ENCODE data around the gene IGHMBP2. TPM values are rescaled to one million over a fixed set of nuclear protein-coding genes. Genes with fewer than 3 reads are reported as not detected.

The IGHMBP2 gene
- total RNA-seq, 1 experiment from 2014 or later: 27.0 TPM

DNA sequence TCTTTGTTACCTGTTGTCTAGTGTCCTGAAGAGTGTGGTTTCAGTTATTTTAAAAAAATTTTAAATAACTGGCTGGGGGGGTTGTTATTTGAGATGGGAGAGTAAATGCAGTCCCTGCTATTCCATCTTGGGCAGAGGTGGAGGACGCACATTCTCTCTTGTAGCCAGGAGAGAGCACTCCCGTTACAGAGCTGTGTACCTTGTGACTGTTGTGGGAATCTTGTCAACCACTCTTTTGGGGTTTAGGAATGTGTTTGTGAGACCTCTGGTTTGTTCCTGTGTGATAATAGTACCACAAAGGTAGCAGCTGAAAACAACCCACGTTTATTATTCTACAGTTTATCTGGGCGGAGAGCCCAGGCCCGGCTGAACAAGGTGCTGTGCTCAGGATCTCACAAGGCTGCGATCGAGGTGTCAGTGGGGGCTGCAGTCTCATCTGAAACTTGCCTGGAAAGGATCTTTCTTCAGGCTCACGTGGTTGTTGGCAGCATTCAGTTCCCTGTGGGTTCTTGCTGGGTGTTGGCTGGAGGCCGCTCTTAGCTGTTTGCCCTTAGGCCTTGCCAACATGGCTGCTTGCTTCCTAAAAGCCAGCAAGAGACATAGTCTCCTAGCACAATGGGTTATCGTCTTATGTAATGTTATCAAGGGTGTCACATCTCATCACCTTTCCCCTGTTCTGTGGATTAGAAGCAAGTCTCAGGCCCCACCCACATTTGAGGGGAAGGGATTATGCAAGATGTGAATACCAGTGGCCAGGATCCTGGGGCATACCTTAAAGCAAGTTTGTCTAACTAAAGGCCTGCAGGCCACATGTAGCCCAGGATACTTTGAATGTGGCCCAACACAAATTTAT, 20.6 kb downstream of the IGHMBP2 start:
- TF ChIP-seq EZH2 (IDR thresholded peaks at IDR 0.05; ENCODE audit: low read depth): no peak
- TF ChIP-seq, protein P1, sequence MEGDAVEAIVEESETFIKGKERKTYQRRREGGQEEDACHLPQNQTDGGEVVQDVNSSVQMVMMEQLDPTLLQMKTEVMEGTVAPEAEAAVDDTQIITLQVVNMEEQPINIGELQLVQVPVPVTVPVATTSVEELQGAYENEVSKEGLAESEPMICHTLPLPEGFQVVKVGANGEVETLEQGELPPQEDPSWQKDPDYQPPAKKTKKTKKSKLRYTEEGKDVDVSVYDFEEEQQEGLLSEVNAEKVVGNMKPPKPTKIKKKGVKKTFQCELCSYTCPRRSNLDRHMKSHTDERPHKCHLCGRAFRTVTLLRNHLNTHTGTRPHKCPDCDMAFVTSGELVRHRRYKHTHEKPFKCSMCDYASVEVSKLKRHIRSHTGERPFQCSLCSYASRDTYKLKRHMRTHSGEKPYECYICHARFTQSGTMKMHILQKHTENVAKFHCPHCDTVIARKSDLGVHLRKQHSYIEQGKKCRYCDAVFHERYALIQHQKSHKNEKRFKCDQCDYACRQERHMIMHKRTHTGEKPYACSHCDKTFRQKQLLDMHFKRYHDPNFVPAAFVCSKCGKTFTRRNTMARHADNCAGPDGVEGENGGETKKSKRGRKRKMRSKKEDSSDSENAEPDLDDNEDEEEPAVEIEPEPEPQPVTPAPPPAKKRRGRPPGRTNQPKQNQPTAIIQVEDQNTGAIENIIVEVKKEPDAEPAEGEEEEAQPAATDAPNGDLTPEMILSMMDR (conservative IDR thresholded peaks at IDR 0.05): no peak
- peak overlapping the region; percentile 23; the same call in 1 of the 2 replicates for H3K27ac ChIP-seq
- peaks cover 15% of the 10 kb centered on the region for H3K9me3 ChIP-seq (ENCODE audit: insufficient read depth, low read depth)
- no peak overlapping the region for H2AFZ ChIP-seq
- ChIA-PET POLR2A (ENCODE audit: unreplicated experiment) (no interaction called here), CTCF (interaction anchor here (0.6 kb wide), 1 partner anchor 49 kb away, joined by 4 read pairs; no protein-coding TSS in a partner anchor)
- H3K36me3 ChIP-seq (ENCODE audit: low read depth): peaks cover 35% of the 10 kb centered on the region
- H3K4me1 ChIP-seq (replicated peaks; ENCODE audit: insufficient read depth): peaks cover 5% of the 10 kb centered on the region; the same call in 1 of the 2 replicates
- no peaks in the 10 kb centered on the region for H3K27me3 ChIP-seq (ENCODE audit: insufficient read depth, low read depth)
- no peaks in the 10 kb centered on the region for H3K79me2 ChIP-seq (ENCODE audit: low read depth)
- intact Hi-C loops (cut with micrococcal nuclease; ENCODE audit: unreplicated experiment): no loop called here
- H4K20me1 ChIP-seq (ENCODE audit: insufficient read depth): no peaks in the 10 kb centered on the region
- H3K4me2 ChIP-seq: no peak overlapping the region
- peaks cover 14% of the 10 kb centered on the region; the same call in 1 of the 2 replicates for H3F3A ChIP-seq (ENCODE audit: insufficient read depth, low read depth)
- H3K9me2 ChIP-seq (ENCODE audit: insufficient read depth): no peaks in the 10 kb centered on the region
- no peak overlapping the region for H3K4me3 ChIP-seq
- peak; percentile 21 to 69 for DNase-seq
- no TSS peak for BruUV-seq (replicated peaks)

DNA sequence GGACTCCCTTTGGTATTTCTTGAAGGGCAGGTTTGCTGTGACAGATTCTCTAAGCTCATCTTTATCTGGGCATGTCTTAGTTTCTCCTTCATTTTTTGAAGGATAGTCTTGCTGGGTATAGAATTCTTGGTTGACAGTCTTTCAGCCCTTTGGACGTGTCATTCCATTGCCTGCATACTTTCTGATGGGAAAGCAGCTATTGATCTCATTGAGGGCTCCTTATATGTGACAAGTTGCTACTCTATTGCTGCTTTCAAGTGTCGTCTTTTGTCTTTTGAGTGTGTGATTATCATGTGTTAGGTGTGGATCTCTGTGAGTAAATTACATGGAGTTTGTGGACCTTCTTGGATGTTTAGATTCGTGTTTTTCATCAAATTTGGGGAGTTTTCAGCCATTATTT, 21.9 kb downstream of the IGHMBP2 start:
- no peak for TF ChIP-seq EZH2 (IDR thresholded peaks at IDR 0.05; ENCODE audit: low read depth)
- CTCF ChIA-PET: no interaction called here
- H3K4me1 ChIP-seq (replicated peaks; ENCODE audit: insufficient read depth): peaks cover 5% of the 10 kb centered on the region; the same call in 1 of the 2 replicates
- peaks cover 15% of the 10 kb centered on the region for H3K9me3 ChIP-seq (ENCODE audit: insufficient read depth, low read depth)
- no peak for DNase-seq
- no peaks in the 10 kb centered on the region for H3K9me2 ChIP-seq (ENCODE audit: insufficient read depth)
- no peak overlapping the region for H3K4me2 ChIP-seq
- POLR2A ChIA-PET (ENCODE audit: unreplicated experiment): interaction anchor here (0.6 kb wide), 2 partner anchors 123 to 163 kb away, joined by 3 to 8 read pairs; no protein-coding TSS in a partner anchor
- H3K36me3 ChIP-seq (ENCODE audit: low read depth): peaks cover 30% of the 10 kb centered on the region
- no TSS peak for BruUV-seq (replicated peaks)
- H2AFZ ChIP-seq: no peak overlapping the region
- H3K27ac ChIP-seq: no peak overlapping the region
- peaks cover 8% of the 10 kb centered on the region; the same call in 1 of the 2 replicates for H3F3A ChIP-seq (ENCODE audit: insufficient read depth, low read depth)
- intact Hi-C loops (cut with micrococcal nuclease; ENCODE audit: unreplicated experiment): no loop called here
- no peaks in the 10 kb centered on the region for H3K27me3 ChIP-seq (ENCODE audit: insufficient read depth, low read depth)
- no peaks in the 10 kb centered on the region for H4K20me1 ChIP-seq (ENCODE audit: insufficient read depth)
- H3K79me2 ChIP-seq (ENCODE audit: low read depth): no peaks in the 10 kb centered on the region
- H3K4me3 ChIP-seq: no peak overlapping the region

DNA sequence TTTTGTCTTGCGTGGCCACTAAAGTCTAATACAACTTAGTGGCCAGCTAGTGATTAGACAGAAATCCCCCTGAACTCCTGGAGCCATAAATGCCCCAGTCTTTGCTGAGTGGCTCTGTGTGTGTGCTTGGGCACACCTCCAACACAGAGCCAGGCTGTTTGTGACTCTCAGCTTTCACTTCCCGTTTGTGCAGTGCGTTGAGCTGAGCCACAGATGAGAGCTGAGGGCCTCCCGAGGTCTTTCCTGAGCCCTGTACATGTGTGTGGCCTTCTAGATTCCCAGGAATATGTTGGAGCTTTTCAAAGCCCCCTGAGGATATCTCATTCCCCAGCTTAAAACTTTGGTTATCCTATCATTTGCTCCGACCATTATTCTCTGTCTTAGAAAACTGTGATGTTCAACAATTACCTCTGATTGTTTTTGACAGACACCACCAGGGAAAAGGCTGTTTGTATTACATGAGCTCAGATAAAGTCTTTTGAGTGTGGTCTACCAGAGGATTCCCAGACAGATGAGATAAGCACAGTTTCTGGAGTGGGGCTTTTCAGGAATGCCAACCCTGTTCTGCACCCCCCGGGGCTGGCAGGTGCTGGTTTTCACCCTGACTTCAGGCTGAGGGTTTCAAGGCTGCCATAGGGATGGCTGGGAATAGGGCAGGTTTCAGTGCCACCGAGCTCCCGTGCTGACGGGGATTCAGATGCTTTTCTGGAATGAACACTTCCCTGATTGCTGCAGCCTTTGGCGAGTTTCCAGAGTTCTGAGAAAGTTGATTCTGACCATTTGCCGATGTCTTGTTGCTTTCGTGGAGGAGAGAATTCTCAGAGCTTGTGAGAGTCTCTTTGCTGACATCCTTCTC, 23.8 kb downstream of the IGHMBP2 start:
- no peaks in the 10 kb centered on the region for H3K9me2 ChIP-seq (ENCODE audit: insufficient read depth)
- H3K79me2 ChIP-seq (ENCODE audit: low read depth): no peaks in the 10 kb centered on the region
- no peak overlapping the region for H3K27ac ChIP-seq
- intact Hi-C loops (cut with micrococcal nuclease; ENCODE audit: unreplicated experiment): no loop called here
- peaks cover 8% of the 10 kb centered on the region; the same call in 1 of the 2 replicates for H3F3A ChIP-seq (ENCODE audit: insufficient read depth, low read depth)
- TF ChIP-seq, protein P1 (conservative IDR thresholded peaks at IDR 0.05): no peak
- TF ChIP-seq EZH2 (IDR thresholded peaks at IDR 0.05; ENCODE audit: low read depth): no peak
- no TSS peak for BruUV-seq (replicated peaks)
- no peaks in the 10 kb centered on the region for H4K20me1 ChIP-seq (ENCODE audit: insufficient read depth)
- H3K4me1 ChIP-seq (replicated peaks; ENCODE audit: insufficient read depth): peaks cover 5% of the 10 kb centered on the region; the same call in 1 of the 2 replicates
- ChIA-PET CTCF (no interaction called here), POLR2A (ENCODE audit: unreplicated experiment) (interaction anchor here (0.6 kb wide), 1 partner anchor 31 kb away, joined by 5 read pairs; no protein-coding TSS in a partner anchor)
- no peaks in the 10 kb centered on the region for H3K27me3 ChIP-seq (ENCODE audit: insufficient read depth, low read depth)
- no peak for DNase-seq
- H3K36me3 ChIP-seq (ENCODE audit: low read depth): peaks cover 30% of the 10 kb centered on the region
- no peak overlapping the region for H3K4me3 ChIP-seq
- peaks cover 15% of the 10 kb centered on the region for H3K9me3 ChIP-seq (ENCODE audit: insufficient read depth, low read depth)
- no peak overlapping the region for H3K4me2 ChIP-seq
- no peak overlapping the region for H2AFZ ChIP-seq
